GM18909 (cell line): Measurements from ENCODE around the gene DCLRE1B.

Source experiments
- ATAC-seq: cut with Tn5 transposase; IDR thresholded peaks from one replicate; pipeline ENCODE4 v1.9.1; 2021; ENCODE audit warnings: mild to moderate bottlenecking; ENCODE audit not compliant: unreplicated experiment, poor library complexity

The DCLRE1B gene

DNA sequence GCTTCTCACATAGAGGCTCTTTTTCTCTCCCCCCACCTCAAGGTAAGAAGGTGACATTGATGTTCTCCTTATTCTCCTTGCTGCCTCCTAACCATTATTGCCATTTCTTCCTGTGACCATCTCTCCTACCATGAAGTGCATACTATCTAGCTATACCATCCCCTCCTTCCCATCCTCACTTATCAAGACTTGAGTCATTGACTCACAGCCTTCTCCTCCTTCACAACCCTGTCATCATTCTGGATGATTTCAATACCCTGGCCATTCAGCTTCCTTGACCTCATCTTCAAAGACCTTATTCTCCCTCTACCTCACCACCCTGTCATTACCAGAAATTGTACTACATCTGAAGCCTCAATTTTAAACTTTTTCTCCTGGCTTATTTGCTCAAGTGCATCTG is 13.1 kb downstream of the DCLRE1B start:
- no peak for ATAC-seq

- ATAC-seq: no peak
Observed at GRCh38 chr1:113922957-113923356, 17.8 kb downstream of the DCLRE1B start.

GRCh38 chr1:113924473-113924872 is 19.3 kb downstream of the DCLRE1B start:
- ATAC-seq: no peak

DNA sequence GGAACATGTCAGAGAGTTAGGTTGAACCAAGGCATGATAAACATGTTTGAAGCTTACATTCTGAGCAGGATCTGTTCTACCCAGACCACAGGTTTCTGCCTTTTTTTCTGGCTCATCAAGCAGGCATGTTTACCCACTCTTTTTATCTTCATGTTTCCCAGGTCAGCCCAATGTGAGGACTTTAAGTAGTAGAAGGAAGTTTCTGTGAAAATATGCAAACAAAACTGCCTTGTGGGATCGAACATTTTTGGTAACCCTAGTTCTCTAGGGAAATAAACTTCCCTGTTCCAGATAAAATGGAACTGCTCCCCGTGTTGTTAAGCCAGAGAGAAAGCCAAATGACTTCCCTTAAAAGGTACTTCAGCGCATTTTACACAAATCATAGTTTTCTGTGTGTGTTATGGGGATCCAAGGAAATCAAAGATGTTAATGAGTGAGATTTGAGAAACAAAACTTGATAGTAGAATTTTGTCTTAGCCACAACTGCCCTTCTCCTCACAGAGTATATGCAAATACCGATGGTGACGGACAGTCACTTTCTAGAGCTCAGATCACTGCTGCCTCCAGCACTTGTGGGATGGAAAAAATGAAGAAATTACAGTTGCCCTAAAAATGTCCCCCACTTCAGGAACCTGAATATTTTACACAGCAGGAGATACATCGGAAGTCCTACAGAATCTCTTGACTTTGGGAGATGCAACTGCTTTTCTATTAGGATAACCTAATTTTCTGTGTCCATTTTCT is 23.2 kb downstream of the DCLRE1B start:
- ATAC-seq: no peak

DNA sequence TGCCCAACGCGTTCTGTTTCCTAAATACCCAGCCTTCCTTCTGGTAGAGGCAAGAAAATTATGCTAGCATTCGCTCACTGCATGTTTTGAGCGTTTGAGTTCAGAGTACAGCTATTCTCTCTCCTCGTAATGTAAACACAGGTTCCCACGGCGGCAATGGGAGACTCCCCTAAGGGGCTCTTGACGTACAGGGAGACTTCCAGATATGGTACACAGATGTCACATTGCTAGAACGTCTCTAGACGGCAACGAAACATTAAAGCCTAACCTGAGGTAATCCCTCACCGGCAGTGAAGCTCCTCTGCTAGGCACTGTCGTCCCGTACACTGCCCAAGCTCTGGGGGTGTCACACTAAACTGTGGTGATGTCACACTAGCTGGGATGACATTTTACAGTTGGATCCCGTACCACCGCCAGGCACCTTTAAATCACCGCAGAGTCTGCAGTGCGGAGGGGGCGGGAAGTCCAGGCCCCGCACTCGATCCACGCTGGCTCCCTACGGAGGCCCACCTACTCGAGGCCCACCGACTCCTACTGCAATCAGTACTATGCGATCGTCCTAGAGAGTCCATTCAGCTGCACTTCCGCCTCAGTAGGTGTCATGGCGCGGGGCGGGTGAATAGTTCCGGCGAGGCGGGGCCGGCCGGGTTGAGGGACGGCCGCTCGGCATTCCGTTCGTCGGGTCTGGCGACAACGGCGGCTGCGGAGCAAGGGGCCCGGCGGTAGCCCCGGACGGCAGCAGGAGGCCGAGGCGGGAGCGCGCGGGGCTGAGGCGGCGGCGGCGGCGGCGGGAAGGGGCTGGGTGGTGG is 24.0 kb downstream of the DCLRE1B start, which contains the start of gene HIPK1:
Gene HIPK1, plus strand, starts transcription at position 384 of the 809 bp plus-strand sequence.
- ATAC-seq: peak; percentile 71

- peak; percentile 38 for ATAC-seq
Observed at GRCh38 chr1:113929750-113930498, 24.8 kb downstream of the DCLRE1B start.

DNA sequence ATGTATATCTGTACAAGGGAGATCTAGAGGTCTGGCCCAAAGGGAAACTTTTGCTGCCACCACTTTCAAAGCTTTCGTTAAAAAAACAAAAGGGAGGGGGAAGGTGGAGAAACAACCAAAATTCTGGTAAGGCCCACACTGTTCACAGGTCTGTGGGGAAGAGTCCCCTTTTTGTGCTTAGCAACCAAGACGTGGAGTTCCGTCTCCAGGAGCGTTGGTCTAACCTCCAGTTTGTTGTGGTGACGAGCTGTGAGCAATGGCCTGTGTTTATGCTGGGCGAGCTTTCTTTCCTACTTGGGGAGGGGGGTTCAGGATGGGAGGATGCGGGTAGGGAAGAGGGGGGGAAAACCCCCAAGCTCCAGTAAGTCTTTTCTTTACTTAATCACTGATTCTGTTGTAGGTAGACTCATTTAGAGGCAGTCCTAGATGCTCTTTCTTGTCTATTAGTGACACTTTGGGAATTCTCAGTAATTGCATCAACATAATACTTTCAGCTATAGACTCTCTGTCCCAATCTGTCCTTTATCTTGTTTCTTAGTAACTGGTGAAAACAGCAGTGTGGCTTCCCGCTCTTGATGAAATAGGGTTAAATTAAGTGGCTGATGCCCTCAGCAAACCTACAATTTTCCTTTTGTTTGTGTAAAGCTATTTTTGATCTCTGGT is 25.5 kb downstream of the DCLRE1B start:
- peak; percentile 33 for ATAC-seq

- no peak for ATAC-seq
Observed at GRCh38 chr1:113931451-113931851, 26.3 kb downstream of the DCLRE1B start.

DNA sequence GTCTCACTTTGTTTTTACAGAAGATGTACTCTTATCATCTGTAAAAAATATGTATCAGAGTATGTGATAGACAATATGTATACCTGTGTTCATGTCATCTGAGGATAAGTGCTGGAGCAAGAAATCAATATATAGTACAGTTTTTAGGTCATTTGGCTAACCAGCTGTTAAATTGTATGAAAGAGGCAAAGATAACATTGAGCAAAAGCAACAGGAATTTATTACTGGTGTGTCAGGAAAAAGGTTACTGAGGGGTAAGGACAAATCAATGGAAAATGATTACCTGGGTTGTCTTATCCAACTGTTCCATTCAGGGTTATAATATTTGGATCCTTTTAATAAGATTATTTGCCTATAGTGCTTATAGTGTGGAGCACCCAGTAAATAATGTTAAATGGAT is 28.9 kb downstream of the DCLRE1B start:
- no peak for ATAC-seq

DNA sequence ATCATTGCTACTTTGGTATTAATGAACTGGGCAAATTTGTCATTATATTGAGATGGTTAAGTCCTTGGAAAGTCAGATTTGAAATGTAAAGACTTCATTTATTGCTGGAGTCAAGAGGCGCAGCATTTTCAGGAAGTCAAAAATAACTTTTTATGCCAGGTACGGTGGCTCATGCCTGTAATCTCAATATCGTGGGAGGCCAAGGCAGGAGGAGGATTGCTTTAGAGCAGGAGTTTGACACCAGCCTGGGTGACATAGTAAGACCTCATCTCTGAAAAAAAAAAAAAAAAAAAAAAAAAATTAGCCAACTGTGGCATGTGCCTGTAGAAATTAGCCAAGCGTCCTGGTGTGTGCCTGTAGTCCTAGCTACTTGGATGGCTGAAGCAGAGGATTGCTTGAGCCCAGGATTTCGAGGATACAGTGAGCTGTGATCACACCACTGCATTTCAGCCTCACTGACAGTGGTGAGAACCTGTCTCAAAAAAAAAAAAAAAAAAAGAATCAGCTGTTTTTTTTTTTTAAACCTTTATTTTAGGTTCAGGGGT is 29.5 kb downstream of the DCLRE1B start:
- ATAC-seq: no peak

DNA sequence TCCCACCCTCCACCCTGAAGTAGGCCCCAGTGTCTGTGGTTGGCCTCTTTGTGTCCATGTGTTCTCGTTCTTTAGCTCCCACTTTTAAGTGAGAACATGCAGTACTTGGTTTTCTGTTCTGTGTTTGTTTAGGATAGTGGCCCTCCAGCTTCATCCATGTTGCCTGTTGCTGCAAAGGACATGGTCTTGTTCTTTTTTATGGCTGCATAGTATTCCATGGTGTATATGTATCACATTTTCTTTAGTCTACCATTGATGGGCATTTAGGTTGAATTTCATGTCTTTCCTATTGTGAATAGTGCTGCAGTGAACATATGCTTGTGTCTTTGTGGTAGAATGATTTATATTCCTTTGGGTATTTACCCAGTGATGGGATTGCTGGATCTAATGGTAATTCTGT is 30.1 kb downstream of the DCLRE1B start:
- no peak for ATAC-seq

GRCh38 chr1:113935970-113936369 is 30.8 kb downstream of the DCLRE1B start:
- ATAC-seq: no peak

- no peak for ATAC-seq
Observed at GRCh38 chr1:113937146-113937545, 32.0 kb downstream of the DCLRE1B start.

DNA sequence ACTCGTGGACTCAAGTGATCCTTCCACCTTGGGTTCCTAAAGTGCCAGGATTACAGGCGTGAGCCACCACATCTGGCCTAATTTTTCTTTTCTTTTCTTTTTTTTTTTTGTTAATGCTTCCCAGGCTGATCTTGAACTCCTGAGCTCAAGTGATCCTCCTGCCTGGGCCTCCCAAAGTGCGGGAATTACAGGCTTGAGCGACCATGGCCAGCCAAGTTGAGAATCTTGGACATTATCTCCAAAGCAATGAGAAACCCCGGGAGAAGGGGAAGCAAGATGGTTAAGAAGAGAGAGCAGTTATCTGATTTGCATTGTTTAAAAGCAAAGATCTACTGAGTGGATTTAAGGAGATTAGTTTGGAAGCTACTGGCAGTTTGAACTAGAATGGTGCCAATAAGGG is 33.1 kb downstream of the DCLRE1B start:
- no peak for ATAC-seq

DNA sequence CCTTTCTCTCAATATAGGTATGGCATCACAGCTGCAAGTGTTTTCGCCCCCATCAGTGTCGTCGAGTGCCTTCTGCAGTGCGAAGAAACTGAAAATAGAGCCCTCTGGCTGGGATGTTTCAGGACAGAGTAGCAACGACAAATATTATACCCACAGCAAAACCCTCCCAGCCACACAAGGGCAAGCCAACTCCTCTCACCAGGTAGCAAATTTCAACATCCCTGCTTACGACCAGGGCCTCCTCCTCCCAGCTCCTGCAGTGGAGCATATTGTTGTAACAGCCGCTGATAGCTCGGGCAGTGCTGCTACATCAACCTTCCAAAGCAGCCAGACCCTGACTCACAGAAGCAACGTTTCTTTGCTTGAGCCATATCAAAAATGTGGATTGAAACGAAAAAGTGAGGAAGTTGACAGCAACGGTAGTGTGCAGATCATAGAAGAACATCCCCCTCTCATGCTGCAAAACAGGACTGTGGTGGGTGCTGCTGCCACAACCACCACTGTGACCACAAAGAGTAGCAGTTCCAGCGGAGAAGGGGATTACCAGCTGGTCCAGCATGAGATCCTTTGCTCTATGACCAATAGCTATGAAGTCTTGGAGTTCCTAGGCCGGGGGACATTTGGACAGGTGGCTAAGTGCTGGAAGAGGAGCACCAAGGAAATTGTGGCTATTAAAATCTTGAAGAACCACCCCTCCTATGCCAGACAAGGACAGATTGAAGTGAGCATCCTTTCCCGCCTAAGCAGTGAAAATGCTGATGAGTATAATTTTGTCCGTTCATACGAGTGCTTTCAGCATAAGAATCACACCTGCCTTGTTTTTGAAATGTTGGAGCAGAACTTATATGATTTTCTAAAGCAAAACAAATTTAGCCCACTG is 35.5 kb downstream of the DCLRE1B start:
- peak; percentile 79 for ATAC-seq

DNA sequence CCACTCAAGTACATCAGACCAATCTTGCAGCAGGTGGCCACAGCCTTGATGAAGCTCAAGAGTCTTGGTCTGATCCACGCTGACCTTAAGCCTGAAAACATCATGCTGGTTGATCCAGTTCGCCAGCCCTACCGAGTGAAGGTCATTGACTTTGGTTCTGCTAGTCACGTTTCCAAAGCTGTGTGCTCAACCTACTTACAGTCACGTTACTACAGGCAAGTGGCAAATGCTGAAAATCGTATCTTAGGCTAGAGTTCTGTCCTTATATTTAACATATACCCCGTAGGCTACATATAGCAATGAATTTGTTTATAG is 36.1 kb downstream of the DCLRE1B start:
- ATAC-seq: peak; percentile 11

DNA sequence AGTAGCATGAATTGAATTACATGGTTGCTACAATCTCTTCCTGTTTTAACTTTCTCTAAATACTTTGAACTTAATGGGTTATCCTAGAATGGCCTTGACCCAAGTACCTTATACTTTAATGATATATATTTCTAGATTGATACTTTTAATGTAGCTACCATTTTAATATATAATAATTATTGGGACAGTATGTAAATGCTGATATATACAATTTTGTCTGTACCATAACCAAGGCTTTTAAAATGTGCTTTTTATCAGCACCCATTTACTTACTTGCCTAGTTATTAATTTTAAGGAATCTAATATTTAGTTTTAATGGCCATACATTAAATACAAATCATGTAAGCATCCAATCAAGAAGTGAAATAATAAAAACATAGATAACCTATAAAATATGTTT is 37.4 kb downstream of the DCLRE1B start:
- ATAC-seq: no peak

GRCh38 chr1:113943028-113943811 is 38.1 kb downstream of the DCLRE1B start:
- no peak for ATAC-seq

- ATAC-seq: no peak
Observed at GRCh38 chr1:113945329-113945728, 40.2 kb downstream of the DCLRE1B start.
